Liver (tissue), 9 donors: ENCODE measurements around the gene ATP10B. TPM values are rescaled to one million over a fixed set of nuclear protein-coding genes. Genes with fewer than 3 reads are reported as not detected.

Experiments used
- DNase-seq: peaks from one replicate; pipeline ENCODE4 v3.0.0-alpha.2; 2017; ENCODE audit warnings: low spot score
- H3K27ac ChIP-seq, 2 donors: one replicate each; pipeline ENCODE4 v1.7.0; 2013; ENCODE audit warnings: inconsistent platforms in 2 of 2, low read length in 2 of 2, control low read depth in 1 of 2, low read depth in 1 of 2, mild to moderate bottlenecking in 1 of 2
- H3K27me3 ChIP-seq, 4 donors: one replicate each; pipeline versions ENCODE4 v1.6.1 to v1.7.0; 2013; ENCODE audit warnings: low read length in 3 of 4, inconsistent platforms in 1 of 4, mild to moderate bottlenecking in 1 of 4, moderate library complexity in 1 of 4; ENCODE audit not compliant: control insufficient read depth in 4 of 4, insufficient read depth in 4 of 4
- H3K36me3 ChIP-seq, 4 donors: one replicate each; pipeline versions ENCODE4 v1.6.1 to v1.7.0; 2013; ENCODE audit warnings: low read length in 3 of 4, mild to moderate bottlenecking in 3 of 4, low read depth in 1 of 4, moderate library complexity in 1 of 4; ENCODE audit not compliant: control insufficient read depth in 4 of 4, insufficient read depth in 3 of 4
- H3K4me1 ChIP-seq, 4 donors: one replicate each; pipeline versions ENCODE4 v1.6.1 to v1.7.0; 2013; ENCODE audit warnings: low read length in 3 of 4, mild to moderate bottlenecking in 3 of 4, moderate library complexity in 1 of 4; ENCODE audit not compliant: control insufficient read depth in 4 of 4, insufficient read depth in 4 of 4
- H3K4me3 ChIP-seq, 3 donors: one replicate each; pipeline versions ENCODE4 v1.6.1 to v1.7.0; 2013; ENCODE audit warnings: low read length in 3 of 3, control low read depth in 1 of 3, low read depth in 1 of 3, mild to moderate bottlenecking in 1 of 3
- H3K9ac ChIP-seq, 2 donors: one replicate each; pipeline ENCODE4 v1.7.0; 2013; ENCODE audit warnings: low read length in 2 of 2, mild to moderate bottlenecking in 2 of 2, moderate library complexity in 2 of 2, control low read depth in 1 of 2, low read depth in 1 of 2
- H3K9me3 ChIP-seq, 4 donors: one replicate each; pipeline versions ENCODE4 v1.6.1 to v1.7.0; 2013; ENCODE audit warnings: low read length in 3 of 4; ENCODE audit not compliant: control insufficient read depth in 4 of 4
- EGR1 ChIP-seq, 2 donors: IDR thresholded peaks; 2 replicates each; pipeline ENCODE4 v1.6.1; 2016 to 2018; ENCODE audit warnings: antibody characterized with exemption in 2 of 2, low read depth in 2 of 2
- FOXA1 ChIP-seq: IDR thresholded peaks from 2 replicates; pipeline ENCODE4 v1.6.1; 2016; ENCODE audit warnings: antibody characterized with exemption
- FOXA2 ChIP-seq: IDR thresholded peaks from 2 replicates; pipeline ENCODE4 v1.6.1; 2016; ENCODE audit warnings: antibody characterized with exemption
- GABPA ChIP-seq, 2 donors: IDR thresholded peaks in 1 of 2; conservative IDR thresholded peaks in 1 of 2; 2 replicates each; pipeline ENCODE4 v1.6.1; 2016; ENCODE audit warnings: antibody characterized with exemption in 2 of 2, mild to moderate bottlenecking in 1 of 2, moderate library complexity in 1 of 2
- HNF4A ChIP-seq, 2 donors: conservative IDR thresholded peaks; 2 replicates each; pipeline ENCODE4 v1.6.1; 2016; ENCODE audit warnings: antibody characterized with exemption in 2 of 2, mild to moderate bottlenecking in 2 of 2
- HNF4G ChIP-seq: IDR thresholded peaks from 2 replicates; pipeline ENCODE4 v1.6.1; 2016; ENCODE audit warnings: antibody characterized with exemption
- JUND ChIP-seq, 2 donors: IDR thresholded peaks; 2 replicates each; pipeline ENCODE4 v1.6.1; 2016; ENCODE audit warnings: antibody characterized with exemption in 2 of 2
- NR2F2 ChIP-seq: IDR thresholded peaks from 2 replicates; pipeline ENCODE4 v1.6.1; 2016; ENCODE audit warnings: antibody characterized with exemption
- RAD21 ChIP-seq, 2 donors: IDR thresholded peaks; 2 replicates each; pipeline ENCODE4 v1.6.1; 2016; ENCODE audit warnings: antibody characterized with exemption in 2 of 2, mild to moderate bottlenecking in 2 of 2
- RXRA ChIP-seq, 2 donors: IDR thresholded peaks; 2 replicates each; pipeline ENCODE4 v1.6.1; 2017 to 2018; ENCODE audit warnings: antibody characterized with exemption in 2 of 2, mild to moderate bottlenecking in 1 of 2
- SP1 ChIP-seq: IDR thresholded peaks from 2 replicates; pipeline ENCODE4 v1.6.1; 2018; ENCODE audit warnings: antibody characterized with exemption, mild to moderate bottlenecking
- TAF1 ChIP-seq: conservative IDR thresholded peaks from 2 replicates; pipeline ENCODE4 v1.6.1; 2016; ENCODE audit warnings: antibody characterized with exemption, mild to moderate bottlenecking
- YY1 ChIP-seq: IDR thresholded peaks from 2 replicates; pipeline ENCODE4 v1.6.1; 2016; ENCODE audit warnings: antibody characterized with exemption, mild to moderate bottlenecking
- WGBS: extraction: QIAGEN DNeasy Blood & Tissue Kit; methylation state at CpG from one replicate; pipeline ENCODE4 v1.1.7; 2013; 5-methylcytosine and 5-hydroxymethylcytosine counted together
- polyA plus RNA-seq, 2 donors: library from polyadenylated mRNA; stranded (reverse) in 1 of 2; unstranded in 1 of 2; fragments of 200-250 nt in 1 of 2; fragments of >200 nt in 1 of 2; fragmentation: Nextera tagmentation in 1 of 2; extraction: Ambion mirVana in 1 of 2; gene quantifications; one replicate each; pipeline versions ENCODE4 v1.2.1 to v1.2.3, GENCODE V29; 2013 to 2015
- total RNA-seq, 2 donors: library from RNA; depleted of rRNA; stranded (reverse); fragments of >200 nt; gene quantifications; one replicate each; pipeline ENCODE4 v1.2.3, GENCODE V29; 2014
- TF ChIP-seq, protein P1 (sequence below): IDR thresholded peaks from 2 replicates; pipeline ENCODE4 v1.6.1; 2016; ENCODE audit warnings: antibody characterized with exemption
- TF ChIP-seq, protein P2 (sequence below): fragments of 150-350 bp; IDR thresholded peaks from 2 replicates; pipeline ENCODE4 v1.5.1; 2017; ENCODE audit warnings: improper control_type of control experiment, low read depth, low read length; ENCODE audit not compliant: missing input control
- TF ChIP-seq, protein P3 (sequence below): IDR thresholded peaks from 2 replicates; pipeline ENCODE4 v1.6.1; 2016; ENCODE audit warnings: antibody characterized with exemption
- TF ChIP-seq, protein P4 (sequence below): IDR thresholded peaks from 2 replicates; pipeline ENCODE4 v1.6.1; 2016; ENCODE audit warnings: antibody characterized with exemption, mild to moderate bottlenecking
- TF ChIP-seq, protein P5 (sequence below): IDR thresholded peaks from 2 replicates; pipeline ENCODE4 v1.6.1; 2016; ENCODE audit warnings: antibody characterized with exemption
- donor health status: healthy.
- donor health status: healthy.
- donor health status: healthy.
- donor health status: healthy.
- donor health status: healthy.

Gene ATP10B
- total and polyA plus RNA-seq, 4 donors = 0.05 to 0.67 (median 0.05) TPM; not detected in 1

DNA sequence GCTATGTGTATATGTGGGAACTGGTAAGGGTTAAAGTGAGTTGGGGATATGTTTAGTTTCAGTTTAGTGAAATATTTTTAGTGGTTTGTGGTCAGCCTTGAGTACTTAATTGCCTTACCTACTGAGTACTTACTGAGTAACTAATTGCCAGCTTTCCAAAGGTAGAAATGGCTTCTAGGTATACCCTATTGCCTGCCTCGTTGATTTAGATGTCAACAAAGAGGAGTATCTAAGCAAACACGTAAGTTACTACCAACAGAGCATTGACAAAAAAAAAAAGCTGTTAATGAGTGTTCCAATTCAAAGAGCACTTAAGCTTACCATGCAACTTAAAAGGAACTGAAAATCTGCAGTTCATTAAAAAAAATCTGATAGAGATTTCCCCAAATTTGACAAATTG, 8.8 kb downstream of the ATP10B start:
- no peak overlapping the region for H3K27ac ChIP-seq
- H3K36me3 ChIP-seq = no peaks in the 10 kb centered on the region
- DNase-seq = no peak
- no peaks in the 10 kb centered on the region for H3K27me3 ChIP-seq
- no peaks in the 10 kb centered on the region for H3K9me3 ChIP-seq
- no peak overlapping the region for H3K9ac ChIP-seq
- no peak overlapping the region for H3K4me3 ChIP-seq
- 23% methylated on average over 2 of the region's 2 CpGs for WGBS
- TF ChIP-seq, protein P1, sequence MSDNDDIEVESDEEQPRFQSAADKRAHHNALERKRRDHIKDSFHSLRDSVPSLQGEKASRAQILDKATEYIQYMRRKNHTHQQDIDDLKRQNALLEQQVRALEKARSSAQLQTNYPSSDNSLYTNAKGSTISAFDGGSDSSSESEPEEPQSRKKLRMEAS = no peak
- TF ChIP-seq TAF1 = no peak
- no peak for TF ChIP-seq YY1
- no peak for TF ChIP-seq EGR1 (IDR thresholded peaks at IDR 0.05; ENCODE audit: low read depth in 2 of 2)
- TF ChIP-seq JUND (IDR thresholded peaks at IDR 0.05) = no peak
- TF ChIP-seq HNF4A (conservative IDR thresholded peaks at IDR 0.05) = no peak
- TF ChIP-seq, protein P2, sequence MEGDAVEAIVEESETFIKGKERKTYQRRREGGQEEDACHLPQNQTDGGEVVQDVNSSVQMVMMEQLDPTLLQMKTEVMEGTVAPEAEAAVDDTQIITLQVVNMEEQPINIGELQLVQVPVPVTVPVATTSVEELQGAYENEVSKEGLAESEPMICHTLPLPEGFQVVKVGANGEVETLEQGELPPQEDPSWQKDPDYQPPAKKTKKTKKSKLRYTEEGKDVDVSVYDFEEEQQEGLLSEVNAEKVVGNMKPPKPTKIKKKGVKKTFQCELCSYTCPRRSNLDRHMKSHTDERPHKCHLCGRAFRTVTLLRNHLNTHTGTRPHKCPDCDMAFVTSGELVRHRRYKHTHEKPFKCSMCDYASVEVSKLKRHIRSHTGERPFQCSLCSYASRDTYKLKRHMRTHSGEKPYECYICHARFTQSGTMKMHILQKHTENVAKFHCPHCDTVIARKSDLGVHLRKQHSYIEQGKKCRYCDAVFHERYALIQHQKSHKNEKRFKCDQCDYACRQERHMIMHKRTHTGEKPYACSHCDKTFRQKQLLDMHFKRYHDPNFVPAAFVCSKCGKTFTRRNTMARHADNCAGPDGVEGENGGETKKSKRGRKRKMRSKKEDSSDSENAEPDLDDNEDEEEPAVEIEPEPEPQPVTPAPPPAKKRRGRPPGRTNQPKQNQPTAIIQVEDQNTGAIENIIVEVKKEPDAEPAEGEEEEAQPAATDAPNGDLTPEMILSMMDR = no peak
- no peak for TF ChIP-seq HNF4G
- TF ChIP-seq FOXA1 = no peak
- TF ChIP-seq NR2F2 = no peak
- TF ChIP-seq GABPA (IDR thresholded peaks at IDR 0.05 in 1 of 2, conservative IDR thresholded peaks at IDR 0.05 in 1 of 2) = no peak
- no peak for TF ChIP-seq FOXA2
- no peak for TF ChIP-seq SP1
- TF ChIP-seq, protein P3, sequence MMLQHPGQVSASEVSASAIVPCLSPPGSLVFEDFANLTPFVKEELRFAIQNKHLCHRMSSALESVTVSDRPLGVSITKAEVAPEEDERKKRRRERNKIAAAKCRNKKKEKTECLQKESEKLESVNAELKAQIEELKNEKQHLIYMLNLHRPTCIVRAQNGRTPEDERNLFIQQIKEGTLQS = no peak
- H3K4me1 ChIP-seq = no peaks in the 10 kb centered on the region

DNA sequence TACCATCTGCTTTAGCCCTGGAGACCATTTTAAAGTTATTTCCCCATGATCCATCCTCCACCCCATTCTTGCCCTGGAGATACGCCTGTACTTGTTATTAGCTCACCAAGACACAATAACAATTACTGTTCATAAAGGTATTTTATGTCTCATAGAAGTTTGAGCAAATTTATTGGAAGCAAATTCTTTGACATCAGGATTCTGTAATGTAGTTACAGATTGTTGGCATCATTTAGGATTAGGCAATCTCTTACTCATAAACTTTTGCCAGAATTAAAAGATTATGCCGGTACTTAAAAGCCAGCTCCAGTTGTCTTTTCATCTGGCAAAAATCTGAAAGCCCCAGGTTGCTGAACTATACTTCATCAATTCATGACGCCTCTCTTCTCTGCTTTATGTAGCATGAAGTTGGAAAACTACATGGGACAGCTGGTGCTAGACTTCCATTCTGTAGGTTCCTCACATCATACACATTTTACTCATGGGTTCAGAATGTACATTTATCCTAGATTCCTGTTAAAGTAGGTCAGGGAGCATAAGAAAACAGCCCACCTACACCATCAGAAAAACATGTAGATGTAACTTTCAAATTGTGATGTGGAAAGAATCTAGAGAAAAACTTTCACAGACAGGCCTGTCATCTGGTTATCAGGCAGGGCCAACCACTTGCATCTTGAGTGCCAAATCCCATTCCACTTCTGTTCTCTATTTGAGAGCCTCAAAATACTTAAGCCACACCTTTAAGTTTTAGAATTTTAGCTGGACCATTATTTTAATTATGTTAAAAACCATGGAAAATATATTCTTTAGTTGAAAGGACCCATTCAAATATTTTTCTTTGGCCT, 14.0 kb downstream of the ATP10B start:
- Histone ChIP-seq H3K27ac (no peak overlapping the region), H3K27me3 (no peaks in the 10 kb centered on the region), H3K36me3 (no peaks in the 10 kb centered on the region), H3K9ac (no peak overlapping the region), H3K4me3 (no peak overlapping the region), H3K4me1 (no peaks in the 10 kb centered on the region), H3K9me3 (peaks cover 0 to 4% (median 0%) of the 10 kb centered on the region in 4 donors)
- no peak for DNase-seq
- 81% methylated on average over 3 of the region's 3 CpGs for WGBS
- TF ChIP-seq SP1 = no peak

DNA sequence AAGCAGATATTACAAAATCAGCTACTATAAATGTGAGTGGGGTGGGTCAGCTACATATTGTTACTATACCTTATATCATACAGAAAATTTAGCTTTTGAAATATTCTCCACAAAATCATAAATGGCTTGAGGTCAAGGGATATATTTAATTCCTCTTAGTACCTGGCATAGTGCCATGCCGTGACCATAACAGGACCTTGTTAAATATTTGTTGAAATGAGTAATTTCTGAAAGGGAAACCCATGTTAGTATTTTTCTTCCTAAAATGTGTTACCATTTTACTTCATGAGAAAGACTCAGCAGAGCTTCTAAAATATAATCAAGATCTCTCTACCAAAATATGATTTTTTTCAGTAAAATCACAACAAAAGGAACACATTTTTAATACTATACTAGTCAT, 14.8 kb downstream of the ATP10B start:
- Histone ChIP-seq H3K4me3 (no peak overlapping the region), H3K4me1 (no peaks in the 10 kb centered on the region), H3K27ac (no peak overlapping the region), H3K36me3 (no peaks in the 10 kb centered on the region), H3K9ac (no peak overlapping the region), H3K27me3 (no peaks in the 10 kb centered on the region), H3K9me3 (peaks cover 0 to 8% (median 3%) of the 10 kb centered on the region in 4 donors)
- no peak for DNase-seq
- 1% methylated on average over 1 of the region's 1 CpG for WGBS
- TF ChIP-seq, protein P3 = no peak
- TF ChIP-seq NR2F2 (no peak), EGR1 (IDR thresholded peaks at IDR 0.05; ENCODE audit: low read depth in 2 of 2) (no peak), FOXA2 (no peak), RAD21 (IDR thresholded peaks at IDR 0.05) (no peak), RXRA (IDR thresholded peaks at IDR 0.05) (no peak), SP1 (no peak), YY1 (no peak), TAF1 (no peak), FOXA1 (no peak), GABPA (IDR thresholded peaks at IDR 0.05 in 1 of 2, conservative IDR thresholded peaks at IDR 0.05 in 1 of 2) (no peak), JUND (IDR thresholded peaks at IDR 0.05) (no peak), HNF4G (no peak)
- TF ChIP-seq, protein P4, sequence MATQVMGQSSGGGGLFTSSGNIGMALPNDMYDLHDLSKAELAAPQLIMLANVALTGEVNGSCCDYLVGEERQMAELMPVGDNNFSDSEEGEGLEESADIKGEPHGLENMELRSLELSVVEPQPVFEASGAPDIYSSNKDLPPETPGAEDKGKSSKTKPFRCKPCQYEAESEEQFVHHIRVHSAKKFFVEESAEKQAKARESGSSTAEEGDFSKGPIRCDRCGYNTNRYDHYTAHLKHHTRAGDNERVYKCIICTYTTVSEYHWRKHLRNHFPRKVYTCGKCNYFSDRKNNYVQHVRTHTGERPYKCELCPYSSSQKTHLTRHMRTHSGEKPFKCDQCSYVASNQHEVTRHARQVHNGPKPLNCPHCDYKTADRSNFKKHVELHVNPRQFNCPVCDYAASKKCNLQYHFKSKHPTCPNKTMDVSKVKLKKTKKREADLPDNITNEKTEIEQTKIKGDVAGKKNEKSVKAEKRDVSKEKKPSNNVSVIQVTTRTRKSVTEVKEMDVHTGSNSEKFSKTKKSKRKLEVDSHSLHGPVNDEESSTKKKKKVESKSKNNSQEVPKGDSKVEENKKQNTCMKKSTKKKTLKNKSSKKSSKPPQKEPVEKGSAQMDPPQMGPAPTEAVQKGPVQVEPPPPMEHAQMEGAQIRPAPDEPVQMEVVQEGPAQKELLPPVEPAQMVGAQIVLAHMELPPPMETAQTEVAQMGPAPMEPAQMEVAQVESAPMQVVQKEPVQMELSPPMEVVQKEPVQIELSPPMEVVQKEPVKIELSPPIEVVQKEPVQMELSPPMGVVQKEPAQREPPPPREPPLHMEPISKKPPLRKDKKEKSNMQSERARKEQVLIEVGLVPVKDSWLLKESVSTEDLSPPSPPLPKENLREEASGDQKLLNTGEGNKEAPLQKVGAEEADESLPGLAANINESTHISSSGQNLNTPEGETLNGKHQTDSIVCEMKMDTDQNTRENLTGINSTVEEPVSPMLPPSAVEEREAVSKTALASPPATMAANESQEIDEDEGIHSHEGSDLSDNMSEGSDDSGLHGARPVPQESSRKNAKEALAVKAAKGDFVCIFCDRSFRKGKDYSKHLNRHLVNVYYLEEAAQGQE = no peak
- TF ChIP-seq, protein P5, sequence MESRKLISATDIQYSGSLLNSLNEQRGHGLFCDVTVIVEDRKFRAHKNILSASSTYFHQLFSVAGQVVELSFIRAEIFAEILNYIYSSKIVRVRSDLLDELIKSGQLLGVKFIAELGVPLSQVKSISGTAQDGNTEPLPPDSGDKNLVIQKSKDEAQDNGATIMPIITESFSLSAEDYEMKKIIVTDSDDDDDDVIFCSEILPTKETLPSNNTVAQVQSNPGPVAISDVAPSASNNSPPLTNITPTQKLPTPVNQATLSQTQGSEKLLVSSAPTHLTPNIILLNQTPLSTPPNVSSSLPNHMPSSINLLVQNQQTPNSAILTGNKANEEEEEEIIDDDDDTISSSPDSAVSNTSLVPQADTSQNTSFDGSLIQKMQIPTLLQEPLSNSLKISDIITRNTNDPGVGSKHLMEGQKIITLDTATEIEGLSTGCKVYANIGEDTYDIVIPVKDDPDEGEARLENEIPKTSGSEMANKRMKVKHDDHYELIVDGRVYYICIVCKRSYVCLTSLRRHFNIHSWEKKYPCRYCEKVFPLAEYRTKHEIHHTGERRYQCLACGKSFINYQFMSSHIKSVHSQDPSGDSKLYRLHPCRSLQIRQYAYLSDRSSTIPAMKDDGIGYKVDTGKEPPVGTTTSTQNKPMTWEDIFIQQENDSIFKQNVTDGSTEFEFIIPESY = no peak
- TF ChIP-seq, protein P1 = no peak
